ENCODE measurements around the gene MYH14.

The MYH14 gene

GRCh38 chr19:50277966-50278580 is 74.7 kb downstream of the MYH14 start:
- H3F3A ChIP-seq (ENCODE audit: control insufficient read depth, insufficient read depth), result no peaks in the 10 kb centered on the region
- TF ChIP-seq, protein P1, sequence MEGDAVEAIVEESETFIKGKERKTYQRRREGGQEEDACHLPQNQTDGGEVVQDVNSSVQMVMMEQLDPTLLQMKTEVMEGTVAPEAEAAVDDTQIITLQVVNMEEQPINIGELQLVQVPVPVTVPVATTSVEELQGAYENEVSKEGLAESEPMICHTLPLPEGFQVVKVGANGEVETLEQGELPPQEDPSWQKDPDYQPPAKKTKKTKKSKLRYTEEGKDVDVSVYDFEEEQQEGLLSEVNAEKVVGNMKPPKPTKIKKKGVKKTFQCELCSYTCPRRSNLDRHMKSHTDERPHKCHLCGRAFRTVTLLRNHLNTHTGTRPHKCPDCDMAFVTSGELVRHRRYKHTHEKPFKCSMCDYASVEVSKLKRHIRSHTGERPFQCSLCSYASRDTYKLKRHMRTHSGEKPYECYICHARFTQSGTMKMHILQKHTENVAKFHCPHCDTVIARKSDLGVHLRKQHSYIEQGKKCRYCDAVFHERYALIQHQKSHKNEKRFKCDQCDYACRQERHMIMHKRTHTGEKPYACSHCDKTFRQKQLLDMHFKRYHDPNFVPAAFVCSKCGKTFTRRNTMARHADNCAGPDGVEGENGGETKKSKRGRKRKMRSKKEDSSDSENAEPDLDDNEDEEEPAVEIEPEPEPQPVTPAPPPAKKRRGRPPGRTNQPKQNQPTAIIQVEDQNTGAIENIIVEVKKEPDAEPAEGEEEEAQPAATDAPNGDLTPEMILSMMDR (IDR thresholded peaks at IDR 0.05; ENCODE audit: low read depth, low read length, poor library complexity, severe bottlenecking), result no peak
- no peak for TF ChIP-seq EZH2phosphoT487 (IDR thresholded peaks at IDR 0.05; ENCODE audit: borderline replicate concordance, low read length)
- no peak overlapping the region for H3K4me2 ChIP-seq (ENCODE audit: low read length)
- no peak overlapping the region for H3K27ac ChIP-seq (ENCODE audit: low read depth, low read length)
- no peaks in the 10 kb centered on the region for H3K36me3 ChIP-seq (ENCODE audit: control insufficient read depth, low read length)
- H3K27me3 ChIP-seq (ENCODE audit: control insufficient read depth, low read length), result peaks cover 3% of the 10 kb centered on the region; the same call in 1 of the 2 replicates
- no peak overlapping the region for H3K4me3 ChIP-seq (ENCODE audit: low read length)
- no peaks in the 10 kb centered on the region; the same call in 1 of the 2 replicates for H3K4me1 ChIP-seq (ENCODE audit: control insufficient read depth, low read length)
- no peaks in the 10 kb centered on the region for H3K79me2 ChIP-seq (ENCODE audit: control insufficient read depth, low read length)
- no peaks in the 10 kb centered on the region for H3K9me3 ChIP-seq (ENCODE audit: control insufficient read depth, insufficient read depth, low read length)
- no peaks in the 10 kb centered on the region for H4K20me1 ChIP-seq (ENCODE audit: control insufficient read depth, insufficient read depth, low read depth, low read length)
- no peaks in the 10 kb centered on the region for H3K9me2 ChIP-seq (replicated peaks; ENCODE audit: control insufficient read depth, low read length)

DNA sequence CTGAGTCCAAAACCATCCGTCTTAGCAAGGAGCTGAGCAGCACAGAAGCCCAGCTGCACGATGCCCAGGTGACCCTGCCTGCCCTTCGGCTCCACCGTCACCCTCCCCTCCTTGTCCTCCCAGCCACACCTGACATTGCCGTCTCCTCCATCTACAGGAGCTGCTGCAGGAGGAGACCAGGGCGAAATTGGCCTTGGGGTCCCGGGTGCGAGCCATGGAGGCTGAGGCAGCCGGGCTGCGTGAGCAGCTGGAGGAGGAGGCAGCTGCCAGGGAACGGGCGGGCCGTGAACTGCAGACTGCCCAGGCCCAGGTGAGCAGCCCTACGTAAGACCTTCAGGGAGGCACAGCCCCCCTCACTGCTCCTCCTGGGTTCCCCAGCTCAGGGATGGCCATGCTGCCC is 76.7 kb downstream of the MYH14 start:
- TF ChIP-seq, protein P1 (IDR thresholded peaks at IDR 0.05; ENCODE audit: low read depth, low read length, poor library complexity, severe bottlenecking), result no peak
- no peak for TF ChIP-seq EZH2phosphoT487 (IDR thresholded peaks at IDR 0.05; ENCODE audit: borderline replicate concordance, low read length)
- Histone ChIP-seq H3F3A (ENCODE audit: control insufficient read depth, insufficient read depth) (no peaks in the 10 kb centered on the region), H3K4me1 (ENCODE audit: control insufficient read depth, low read length) (no peaks in the 10 kb centered on the region; the same call in 1 of the 2 replicates), H3K27ac (ENCODE audit: low read depth, low read length) (no peak overlapping the region), H3K4me2 (ENCODE audit: low read length) (no peak overlapping the region), H3K9me2 (replicated peaks; ENCODE audit: control insufficient read depth, low read length) (no peaks in the 10 kb centered on the region), H3K79me2 (ENCODE audit: control insufficient read depth, low read length) (no peaks in the 10 kb centered on the region), H3K27me3 (ENCODE audit: control insufficient read depth, low read length) (peaks cover 3% of the 10 kb centered on the region), H3K4me3 (ENCODE audit: low read length) (no peak overlapping the region), H4K20me1 (ENCODE audit: control insufficient read depth, insufficient read depth, low read depth, low read length) (no peaks in the 10 kb centered on the region), H3K9me3 (ENCODE audit: control insufficient read depth, insufficient read depth, low read length) (no peaks in the 10 kb centered on the region), H3K36me3 (ENCODE audit: control insufficient read depth, low read length) (no peaks in the 10 kb centered on the region)

- no peak for TF ChIP-seq EZH2phosphoT487 (IDR thresholded peaks at IDR 0.05; ENCODE audit: borderline replicate concordance, low read length)
- TF ChIP-seq, protein P1 (IDR thresholded peaks at IDR 0.05; ENCODE audit: low read depth, low read length, poor library complexity, severe bottlenecking), result no peak
- Histone ChIP-seq H3K27me3 (ENCODE audit: control insufficient read depth, low read length) (peaks cover 6% of the 10 kb centered on the region; the same call in 1 of the 2 replicates), H3K27ac (ENCODE audit: low read depth, low read length) (no peak overlapping the region), H3K4me1 (ENCODE audit: control insufficient read depth, low read length) (no peaks in the 10 kb centered on the region), H4K20me1 (ENCODE audit: control insufficient read depth, insufficient read depth, low read depth, low read length) (no peaks in the 10 kb centered on the region), H3K9me2 (replicated peaks; ENCODE audit: control insufficient read depth, low read length) (no peaks in the 10 kb centered on the region), H3K36me3 (ENCODE audit: control insufficient read depth, low read length) (no peaks in the 10 kb centered on the region), H3K4me3 (ENCODE audit: low read length) (no peak overlapping the region), H3F3A (ENCODE audit: control insufficient read depth, insufficient read depth) (no peaks in the 10 kb centered on the region), H3K9me3 (ENCODE audit: control insufficient read depth, insufficient read depth, low read length) (no peaks in the 10 kb centered on the region), H3K4me2 (ENCODE audit: low read length) (no peak overlapping the region), H3K79me2 (ENCODE audit: control insufficient read depth, low read length) (no peaks in the 10 kb centered on the region)
Measured at GRCh38 chr19:50280983-50281382, 77.6 kb downstream of the MYH14 start.

All from DOHH2 (cell line).